GM19397 (cell line): ENCODE data around the gene CCN2.
A peak's percentile ranks its signal among the peaks of the same experiment; 100 is the strongest.
"Not testable (repeated sequence)": the region's sequence is repeated elsewhere in the genome, so short reads cannot be mapped to it uniquely, and the experiment has no call there.

Experiments used
- ATAC-seq: cut with Tn5 transposase; IDR thresholded peaks from one replicate; pipeline ENCODE4 v1.9.1; 2021; ENCODE audit warnings: mild to moderate bottlenecking, moderate library complexity; ENCODE audit not compliant: unreplicated experiment

The CCN2 gene

GRCh38 chr6:131946404-131946991 is 4.7 kb downstream of the CCN2 start:
- no peak for ATAC-seq

GRCh38 chr6:131945971-131946370 is 5.2 kb downstream of the CCN2 start:
- no peak for ATAC-seq

- ATAC-seq = no peak
These were observed 13.2 kb downstream of the CCN2 start for GRCh38 chr6:131937703-131938631.

GRCh38 chr6:131937226-131937625 is 13.9 kb downstream of the CCN2 start:
- no peak for ATAC-seq

GRCh38 chr6:131936156-131936555 is 15.0 kb downstream of the CCN2 start:
- no peak for ATAC-seq

GRCh38 chr6:131931063-131931750 is 20.0 kb downstream of the CCN2 start:
- no peak for ATAC-seq

- no peak for ATAC-seq
These were observed 21.2 kb downstream of the CCN2 start for GRCh38 chr6:131929976-131930375.

GRCh38 chr6:131929264-131929663 is 21.9 kb downstream of the CCN2 start:
- no peak for ATAC-seq

- no peak for ATAC-seq
These were observed 26.2 kb downstream of the CCN2 start for GRCh38 chr6:131924881-131925474.

GRCh38 chr6:131923356-131923755 is 27.8 kb downstream of the CCN2 start:
- no peak for ATAC-seq

GRCh38 chr6:131920656-131921055 is 30.5 kb downstream of the CCN2 start:
- ATAC-seq = no peak

GRCh38 chr6:131918650-131919355 is 32.4 kb downstream of the CCN2 start:
- no peak for ATAC-seq

- no peak for ATAC-seq
These were observed 33.2 kb downstream of the CCN2 start for GRCh38 chr6:131917763-131918649.

- no peak for ATAC-seq
These were observed 33.9 kb downstream of the CCN2 start for GRCh38 chr6:131917318-131917717.

GRCh38 chr6:131916847-131917246 is 34.3 kb downstream of the CCN2 start:
- ATAC-seq = no peak

- not testable (repeated sequence) for ATAC-seq
These were observed 34.9 kb downstream of the CCN2 start for GRCh38 chr6:131916091-131916796.

GRCh38 chr6:131914967-131915751 is 36.0 kb downstream of the CCN2 start:
- ATAC-seq = peak; percentile 82

GRCh38 chr6:131914234-131914633 is 36.9 kb downstream of the CCN2 start:
- ATAC-seq = no peak
